Liver (tissue), 9 donors: ENCODE measurements around the gene DIDO1. TPM values are rescaled to one million over a fixed set of nuclear protein-coding genes. Genes with fewer than 3 reads are reported as not detected.
"Not testable (repeated sequence)": the region's sequence is repeated elsewhere in the genome, so short reads cannot be mapped to it uniquely, and the experiment has no call there.

Experiments used
- DNase-seq: peaks from one replicate; pipeline ENCODE4 v3.0.0-alpha.2; 2017; ENCODE audit warnings: low spot score
- H3K27ac ChIP-seq, 2 donors: one replicate each; pipeline ENCODE4 v1.7.0; 2013; ENCODE audit warnings: inconsistent platforms in 2 of 2, low read length in 2 of 2, control low read depth in 1 of 2, low read depth in 1 of 2, mild to moderate bottlenecking in 1 of 2
- H3K27me3 ChIP-seq, 4 donors: one replicate each; pipeline versions ENCODE4 v1.6.1 to v1.7.0; 2013; ENCODE audit warnings: low read length in 3 of 4, inconsistent platforms in 1 of 4, mild to moderate bottlenecking in 1 of 4, moderate library complexity in 1 of 4; ENCODE audit not compliant: control insufficient read depth in 4 of 4, insufficient read depth in 4 of 4
- H3K36me3 ChIP-seq, 4 donors: one replicate each; pipeline versions ENCODE4 v1.6.1 to v1.7.0; 2013; ENCODE audit warnings: low read length in 3 of 4, mild to moderate bottlenecking in 3 of 4, low read depth in 1 of 4, moderate library complexity in 1 of 4; ENCODE audit not compliant: control insufficient read depth in 4 of 4, insufficient read depth in 3 of 4
- H3K4me1 ChIP-seq, 4 donors: one replicate each; pipeline versions ENCODE4 v1.6.1 to v1.7.0; 2013; ENCODE audit warnings: low read length in 3 of 4, mild to moderate bottlenecking in 3 of 4, moderate library complexity in 1 of 4; ENCODE audit not compliant: control insufficient read depth in 4 of 4, insufficient read depth in 4 of 4
- H3K4me3 ChIP-seq, 3 donors: one replicate each; pipeline versions ENCODE4 v1.6.1 to v1.7.0; 2013; ENCODE audit warnings: low read length in 3 of 3, control low read depth in 1 of 3, low read depth in 1 of 3, mild to moderate bottlenecking in 1 of 3
- H3K9ac ChIP-seq, 2 donors: one replicate each; pipeline ENCODE4 v1.7.0; 2013; ENCODE audit warnings: low read length in 2 of 2, mild to moderate bottlenecking in 2 of 2, moderate library complexity in 2 of 2, control low read depth in 1 of 2, low read depth in 1 of 2
- H3K9me3 ChIP-seq, 4 donors: one replicate each; pipeline versions ENCODE4 v1.6.1 to v1.7.0; 2013; ENCODE audit warnings: low read length in 3 of 4; ENCODE audit not compliant: control insufficient read depth in 4 of 4
- ATF3 ChIP-seq: IDR thresholded peaks from 2 replicates; pipeline ENCODE4 v1.6.1; 2016; ENCODE audit warnings: antibody characterized with exemption
- EGR1 ChIP-seq, 2 donors: IDR thresholded peaks; 2 replicates each; pipeline ENCODE4 v1.6.1; 2016 to 2018; ENCODE audit warnings: antibody characterized with exemption in 2 of 2, low read depth in 2 of 2
- FOXA1 ChIP-seq: IDR thresholded peaks from 2 replicates; pipeline ENCODE4 v1.6.1; 2016; ENCODE audit warnings: antibody characterized with exemption
- GABPA ChIP-seq, 2 donors: IDR thresholded peaks in 1 of 2; conservative IDR thresholded peaks in 1 of 2; 2 replicates each; pipeline ENCODE4 v1.6.1; 2016; ENCODE audit warnings: antibody characterized with exemption in 2 of 2, mild to moderate bottlenecking in 1 of 2, moderate library complexity in 1 of 2
- HNF4A ChIP-seq, 2 donors: conservative IDR thresholded peaks; 2 replicates each; pipeline ENCODE4 v1.6.1; 2016; ENCODE audit warnings: antibody characterized with exemption in 2 of 2, mild to moderate bottlenecking in 2 of 2
- HNF4G ChIP-seq: IDR thresholded peaks from 2 replicates; pipeline ENCODE4 v1.6.1; 2016; ENCODE audit warnings: antibody characterized with exemption
- JUND ChIP-seq, 2 donors: IDR thresholded peaks; 2 replicates each; pipeline ENCODE4 v1.6.1; 2016; ENCODE audit warnings: antibody characterized with exemption in 2 of 2
- MAX ChIP-seq: IDR thresholded peaks from 2 replicates; pipeline ENCODE4 v1.6.1; 2016; ENCODE audit warnings: antibody characterized with exemption
- NR2F2 ChIP-seq: IDR thresholded peaks from 2 replicates; pipeline ENCODE4 v1.6.1; 2016; ENCODE audit warnings: antibody characterized with exemption
- RAD21 ChIP-seq, 2 donors: IDR thresholded peaks; 2 replicates each; pipeline ENCODE4 v1.6.1; 2016; ENCODE audit warnings: antibody characterized with exemption in 2 of 2, mild to moderate bottlenecking in 2 of 2
- REST ChIP-seq: IDR thresholded peaks from 2 replicates; pipeline ENCODE4 v1.6.1; 2016; ENCODE audit warnings: antibody characterized with exemption, mild to moderate bottlenecking
- SP1 ChIP-seq: IDR thresholded peaks from 2 replicates; pipeline ENCODE4 v1.6.1; 2018; ENCODE audit warnings: antibody characterized with exemption, mild to moderate bottlenecking
- TAF1 ChIP-seq: conservative IDR thresholded peaks from 2 replicates; pipeline ENCODE4 v1.6.1; 2016; ENCODE audit warnings: antibody characterized with exemption, mild to moderate bottlenecking
- YY1 ChIP-seq: IDR thresholded peaks from 2 replicates; pipeline ENCODE4 v1.6.1; 2016; ENCODE audit warnings: antibody characterized with exemption, mild to moderate bottlenecking
- WGBS: extraction: QIAGEN DNeasy Blood & Tissue Kit; methylation state at CpG from one replicate; pipeline ENCODE4 v1.1.7; 2013; 5-methylcytosine and 5-hydroxymethylcytosine counted together
- polyA plus RNA-seq, 2 donors: library from polyadenylated mRNA; stranded (reverse) in 1 of 2; unstranded in 1 of 2; fragments of 200-250 nt in 1 of 2; fragments of >200 nt in 1 of 2; fragmentation: Nextera tagmentation in 1 of 2; extraction: Ambion mirVana in 1 of 2; gene quantifications; one replicate each; pipeline versions ENCODE4 v1.2.1 to v1.2.3, GENCODE V29; 2013 to 2015
- total RNA-seq, 2 donors: library from RNA; depleted of rRNA; stranded (reverse); fragments of >200 nt; gene quantifications; one replicate each; pipeline ENCODE4 v1.2.3, GENCODE V29; 2014
- TF ChIP-seq, protein P1 (sequence below): fragments of 150-350 bp; IDR thresholded peaks from 2 replicates; pipeline ENCODE4 v1.5.1; 2017; ENCODE audit warnings: improper control_type of control experiment, low read depth, low read length; ENCODE audit not compliant: missing input control
- TF ChIP-seq, protein P2 (sequence below): IDR thresholded peaks from 2 replicates; pipeline ENCODE4 v1.6.1; 2016; ENCODE audit warnings: antibody characterized with exemption
- donor health status: healthy.
- donor health status: healthy.
- donor health status: healthy.
- donor health status: healthy.
- donor health status: healthy.

DIDO1 gene
- total and polyA plus RNA-seq, 4 donors: 10.1 to 43.1 (median 17.4) TPM

DNA sequence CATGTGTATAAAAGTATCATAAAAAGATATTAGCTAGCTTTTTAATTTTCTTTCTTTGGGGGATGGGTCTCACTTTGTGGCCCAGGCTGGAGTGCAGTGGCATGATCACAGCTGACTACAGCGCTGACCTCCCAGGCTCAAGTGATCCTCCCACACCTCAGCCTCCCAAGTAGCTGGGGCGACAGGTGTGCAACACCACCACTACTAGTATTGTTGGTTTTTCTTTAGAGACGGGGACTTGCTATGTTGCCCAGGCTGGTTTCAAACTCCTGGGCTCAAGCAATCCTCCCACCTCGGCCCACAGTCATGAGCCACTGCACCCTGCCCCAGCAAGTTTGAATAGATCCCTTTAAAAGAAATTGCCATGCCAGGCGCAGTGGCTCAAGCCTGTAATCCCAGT is 71.2 kb downstream of the DIDO1 start (continued):
- TF ChIP-seq, protein P1, sequence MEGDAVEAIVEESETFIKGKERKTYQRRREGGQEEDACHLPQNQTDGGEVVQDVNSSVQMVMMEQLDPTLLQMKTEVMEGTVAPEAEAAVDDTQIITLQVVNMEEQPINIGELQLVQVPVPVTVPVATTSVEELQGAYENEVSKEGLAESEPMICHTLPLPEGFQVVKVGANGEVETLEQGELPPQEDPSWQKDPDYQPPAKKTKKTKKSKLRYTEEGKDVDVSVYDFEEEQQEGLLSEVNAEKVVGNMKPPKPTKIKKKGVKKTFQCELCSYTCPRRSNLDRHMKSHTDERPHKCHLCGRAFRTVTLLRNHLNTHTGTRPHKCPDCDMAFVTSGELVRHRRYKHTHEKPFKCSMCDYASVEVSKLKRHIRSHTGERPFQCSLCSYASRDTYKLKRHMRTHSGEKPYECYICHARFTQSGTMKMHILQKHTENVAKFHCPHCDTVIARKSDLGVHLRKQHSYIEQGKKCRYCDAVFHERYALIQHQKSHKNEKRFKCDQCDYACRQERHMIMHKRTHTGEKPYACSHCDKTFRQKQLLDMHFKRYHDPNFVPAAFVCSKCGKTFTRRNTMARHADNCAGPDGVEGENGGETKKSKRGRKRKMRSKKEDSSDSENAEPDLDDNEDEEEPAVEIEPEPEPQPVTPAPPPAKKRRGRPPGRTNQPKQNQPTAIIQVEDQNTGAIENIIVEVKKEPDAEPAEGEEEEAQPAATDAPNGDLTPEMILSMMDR: no peak
- TF ChIP-seq RAD21 (IDR thresholded peaks at IDR 0.05) (no peak), TAF1 (no peak), SP1 (no peak), GABPA (IDR thresholded peaks at IDR 0.05 in 1 of 2, conservative IDR thresholded peaks at IDR 0.05 in 1 of 2) (no peak), MAX (no peak), NR2F2 (no peak), HNF4G (no peak), FOXA1 (no peak)

DNA sequence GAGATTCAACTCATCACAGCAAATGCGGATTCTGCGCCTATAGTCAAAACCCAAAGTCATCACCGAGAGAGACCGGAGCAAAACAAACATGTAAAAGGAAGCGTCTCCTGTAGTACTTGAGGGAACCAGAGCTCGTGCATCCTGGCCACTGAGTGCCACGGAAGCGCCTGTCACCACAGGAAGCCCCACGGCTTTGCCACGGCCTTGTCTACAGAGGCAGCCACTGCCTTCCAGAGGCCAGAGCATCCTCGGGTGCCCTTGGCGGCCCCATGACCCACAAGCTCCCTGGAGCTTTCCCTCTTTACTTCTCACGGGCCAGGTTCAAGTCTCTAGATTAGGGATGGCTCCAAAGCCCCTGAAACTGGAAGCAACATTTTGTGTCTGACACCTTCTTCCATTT is 72.2 kb downstream of the DIDO1 start:
- Histone ChIP-seq H3K4me1 (no peaks in the 10 kb centered on the region), H3K9ac (no peak overlapping the region), H3K9me3 (no peaks in the 10 kb centered on the region), H3K27ac (no peak overlapping the region), H3K27me3 (no peaks in the 10 kb centered on the region), H3K4me3 (no peak overlapping the region), H3K36me3 (peaks cover 2 to 16% (median 5%) of the 10 kb centered on the region in 4 donors)
- TF ChIP-seq FOXA1 (no peak), SP1 (no peak), JUND (IDR thresholded peaks at IDR 0.05) (no peak), NR2F2 (no peak), ATF3 (no peak), HNF4A (conservative IDR thresholded peaks at IDR 0.05) (no peak), GABPA (IDR thresholded peaks at IDR 0.05 in 1 of 2, conservative IDR thresholded peaks at IDR 0.05 in 1 of 2) (no peak), TAF1 (no peak), YY1 (no peak), EGR1 (IDR thresholded peaks at IDR 0.05; ENCODE audit: low read depth in 2 of 2) (no peak), RAD21 (IDR thresholded peaks at IDR 0.05) (no peak), REST (no peak)
- TF ChIP-seq, protein P2, sequence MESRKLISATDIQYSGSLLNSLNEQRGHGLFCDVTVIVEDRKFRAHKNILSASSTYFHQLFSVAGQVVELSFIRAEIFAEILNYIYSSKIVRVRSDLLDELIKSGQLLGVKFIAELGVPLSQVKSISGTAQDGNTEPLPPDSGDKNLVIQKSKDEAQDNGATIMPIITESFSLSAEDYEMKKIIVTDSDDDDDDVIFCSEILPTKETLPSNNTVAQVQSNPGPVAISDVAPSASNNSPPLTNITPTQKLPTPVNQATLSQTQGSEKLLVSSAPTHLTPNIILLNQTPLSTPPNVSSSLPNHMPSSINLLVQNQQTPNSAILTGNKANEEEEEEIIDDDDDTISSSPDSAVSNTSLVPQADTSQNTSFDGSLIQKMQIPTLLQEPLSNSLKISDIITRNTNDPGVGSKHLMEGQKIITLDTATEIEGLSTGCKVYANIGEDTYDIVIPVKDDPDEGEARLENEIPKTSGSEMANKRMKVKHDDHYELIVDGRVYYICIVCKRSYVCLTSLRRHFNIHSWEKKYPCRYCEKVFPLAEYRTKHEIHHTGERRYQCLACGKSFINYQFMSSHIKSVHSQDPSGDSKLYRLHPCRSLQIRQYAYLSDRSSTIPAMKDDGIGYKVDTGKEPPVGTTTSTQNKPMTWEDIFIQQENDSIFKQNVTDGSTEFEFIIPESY: no peak
- TF ChIP-seq, protein P1: no peak
- 96% methylated on average over 13 of the region's 13 CpGs for WGBS
- no peak for DNase-seq

DNA sequence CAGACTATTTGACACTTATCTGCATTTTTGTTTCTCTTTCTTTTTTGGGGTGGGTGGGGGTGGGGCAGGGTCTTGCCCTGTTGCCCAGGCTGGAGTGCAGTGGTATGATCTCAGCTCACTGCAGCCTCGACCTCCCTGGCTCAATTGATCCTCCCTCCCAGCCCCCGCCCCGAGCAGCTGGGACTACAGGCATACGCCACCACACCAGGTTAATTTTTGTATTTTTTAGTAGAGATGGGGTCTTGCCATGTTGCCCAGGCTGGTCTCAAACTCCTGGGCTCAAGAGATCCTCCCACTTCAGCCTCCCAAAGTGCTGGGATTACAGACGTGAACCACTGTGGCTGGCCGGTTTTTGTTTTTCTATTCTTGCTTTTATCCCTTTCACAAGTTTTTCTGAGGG is 73.0 kb downstream of the DIDO1 start:
- H3K27me3 ChIP-seq, DNase-seq, H3K9ac ChIP-seq, H3K27ac ChIP-seq, H3K9me3 ChIP-seq, H3K4me1 ChIP-seq, H3K4me3 ChIP-seq: not testable (repeated sequence)
- WGBS: 91% methylated on average over 6 of the region's 6 CpGs
- H3K36me3 ChIP-seq: peaks cover 2 to 16% (median 5%) of the 10 kb centered on the region in 4 donors
